HEK293 (cell line): Measurements from ENCODE around the gene PDE4D.

Source experiments
- CTCF ChIA-PET: fragments of 350-600 bp; formaldehyde crosslinking; extraction: SDS; loops from one replicate; lab custom pipeline; 2021; ENCODE audit warnings: antibody characterized with exemption; lab: Yijun Ruan, JAX
- POLR2A ChIA-PET: fragments of 300-600 bp; formaldehyde crosslinking; extraction: SDS; loops from one replicate; lab custom pipeline; 2020; ENCODE audit warnings: antibody characterized with exemption, inconsistent platforms; lab: Yijun Ruan, JAX
- H3K27ac ChIP-seq: fragments of 200-500 bp; sonication (Bioruptor generic); 2 replicates; pipeline ENCODE4 v1.5.1; 2014; ENCODE audit warnings: low read depth, low read length, control low read depth, inconsistent platforms; ENCODE audit errors: extremely low read depth
- H3K36me3 ChIP-seq, 2 experiments: fragments of 200-500 bp in 1 of 2; sonication (Bioruptor generic) in 1 of 2; 1 replicate in 1 of 2; 2 replicates in 1 of 2; pipeline ENCODE4 v1.5.1; 2014 to 2017; ENCODE audit warnings: inconsistent platforms in 2 of 2, low read length in 2 of 2; ENCODE audit not compliant: control insufficient read depth in 2 of 2, insufficient read depth in 1 of 2
- H3K4me1 ChIP-seq: fragments of 200-500 bp; sonication (Bioruptor generic); 2 replicates; pipeline ENCODE4 v1.5.1; 2014; ENCODE audit warnings: mild to moderate bottlenecking, low read length, inconsistent platforms; ENCODE audit not compliant: control insufficient read depth, insufficient read depth
- H3K4me3 ChIP-seq: 2 replicates; pipeline ENCODE4 v1.5.1; 2011; ENCODE audit warnings: low read depth, mild to moderate bottlenecking, control low read depth, low read length, moderate library complexity
- H3K9me3 ChIP-seq: fragments of 200-500 bp; sonication (Bioruptor generic); 2 replicates; pipeline ENCODE4 v1.5.1; 2014; ENCODE audit warnings: low read depth, low read length, inconsistent platforms; ENCODE audit not compliant: control insufficient read depth, insufficient read depth
- BCL11A ChIP-seq: fragments of 450-650 bp; formaldehyde crosslinking; IDR thresholded peaks from 2 replicates; pipeline ENCODE4 v1.5.1; 2016; ENCODE audit warnings: low read depth, missing biosample characterization, missing genetic modification characterization
- EGR2 ChIP-seq: fragments of 450-650 bp; formaldehyde crosslinking; IDR thresholded peaks from 2 replicates; pipeline ENCODE4 v1.5.1; 2016; ENCODE audit warnings: low read depth, missing biosample characterization, missing genetic modification characterization
- GFI1B ChIP-seq: fragments of 450-650 bp; formaldehyde crosslinking; IDR thresholded peaks from 2 replicates; pipeline ENCODE4 v1.5.1; 2016; ENCODE audit warnings: missing biosample characterization, missing genetic modification characterization
- ZBTB20 ChIP-seq: fragments of 450-650 bp; formaldehyde crosslinking; IDR thresholded peaks from 2 replicates; pipeline ENCODE4 v1.5.1; 2016; ENCODE audit warnings: missing biosample characterization, missing genetic modification characterization
- ZNF184 ChIP-seq: fragments of 450-650 bp; IDR thresholded peaks from 2 replicates; pipeline ENCODE4 v1.5.1; 2018; ENCODE audit warnings: missing biosample characterization, mild to moderate bottlenecking, missing genetic modification characterization
- ZNF248 ChIP-seq: fragments of 450-650 bp; formaldehyde crosslinking; IDR thresholded peaks from 2 replicates; pipeline ENCODE4 v1.5.1; 2017; ENCODE audit warnings: missing biosample characterization, missing genetic modification characterization
- ZNF335 ChIP-seq: fragments of 450-650 bp; formaldehyde crosslinking; conservative IDR thresholded peaks from 2 replicates; pipeline ENCODE4 v1.5.1; 2016; ENCODE audit warnings: missing biosample characterization, missing genetic modification characterization
- ZNF350 ChIP-seq: fragments of 450-650 bp; formaldehyde crosslinking; IDR thresholded peaks from 2 replicates; pipeline ENCODE4 v1.5.0; 2017; ENCODE audit warnings: missing biosample characterization, mild to moderate bottlenecking, missing genetic modification characterization
- ZNF354C ChIP-seq: fragments of 450-650 bp; formaldehyde crosslinking; IDR thresholded peaks from 2 replicates; pipeline ENCODE4 v1.5.1; 2016; ENCODE audit warnings: missing biosample characterization, missing genetic modification characterization, low read depth, borderline replicate concordance
- ZNF416 ChIP-seq: fragments of 450-650 bp; formaldehyde crosslinking; IDR thresholded peaks from 2 replicates; pipeline ENCODE4 v1.5.1; 2016; ENCODE audit warnings: missing biosample characterization, missing genetic modification characterization
- ZNF548 ChIP-seq: fragments of 450-650 bp; formaldehyde crosslinking; IDR thresholded peaks from 2 replicates; pipeline ENCODE4 v1.5.1; 2016; ENCODE audit warnings: missing biosample characterization, missing genetic modification characterization
- ZNF624 ChIP-seq: fragments of 450-650 bp; formaldehyde crosslinking; IDR thresholded peaks from 2 replicates; pipeline ENCODE4 v1.5.1; 2017; ENCODE audit warnings: missing biosample characterization, missing genetic modification characterization
- ZNF664 ChIP-seq: fragments of 450-650 bp; formaldehyde crosslinking; IDR thresholded peaks from 2 replicates; pipeline ENCODE4 v1.5.1; 2016; ENCODE audit warnings: missing biosample characterization, missing genetic modification characterization
- ZNF768 ChIP-seq: fragments of 450-650 bp; formaldehyde crosslinking; IDR thresholded peaks from 2 replicates; pipeline ENCODE4 v1.5.1; 2018; ENCODE audit warnings: missing biosample characterization, mild to moderate bottlenecking, missing genetic modification characterization
- ZNF776 ChIP-seq: fragments of 450-650 bp; formaldehyde crosslinking; IDR thresholded peaks from 2 replicates; pipeline ENCODE4 v1.5.0; 2017; ENCODE audit warnings: missing biosample characterization, missing genetic modification characterization, borderline replicate concordance
- ZNF837 ChIP-seq: fragments of 450-650 bp; formaldehyde crosslinking; IDR thresholded peaks from 2 replicates; pipeline ENCODE4 v1.5.1; 2016; ENCODE audit warnings: missing biosample characterization, missing genetic modification characterization
- TF ChIP-seq, protein P1 (sequence below): fragments of 450-650 bp; formaldehyde crosslinking; IDR thresholded peaks from 2 replicates; pipeline ENCODE4 v1.5.1; 2016; ENCODE audit warnings: missing biosample characterization, missing genetic modification characterization
- TF ChIP-seq, protein P2 (sequence below): fragments of 450-650 bp; formaldehyde crosslinking; IDR thresholded peaks from 2 replicates; pipeline ENCODE4 v1.5.1; 2016; ENCODE audit warnings: missing biosample characterization, missing genetic modification characterization
- TF ChIP-seq, protein P3 (sequence below): fragments of 450-650 bp; formaldehyde crosslinking; IDR thresholded peaks from 2 replicates; pipeline ENCODE4 v1.5.1; 2017; ENCODE audit warnings: missing biosample characterization, missing genetic modification characterization
- TF ChIP-seq, protein P4 (sequence below): fragments of 450-650 bp; formaldehyde crosslinking; IDR thresholded peaks from 2 replicates; pipeline ENCODE4 v1.5.1; 2016; ENCODE audit warnings: missing biosample characterization, missing genetic modification characterization

PDE4D gene

DNA sequence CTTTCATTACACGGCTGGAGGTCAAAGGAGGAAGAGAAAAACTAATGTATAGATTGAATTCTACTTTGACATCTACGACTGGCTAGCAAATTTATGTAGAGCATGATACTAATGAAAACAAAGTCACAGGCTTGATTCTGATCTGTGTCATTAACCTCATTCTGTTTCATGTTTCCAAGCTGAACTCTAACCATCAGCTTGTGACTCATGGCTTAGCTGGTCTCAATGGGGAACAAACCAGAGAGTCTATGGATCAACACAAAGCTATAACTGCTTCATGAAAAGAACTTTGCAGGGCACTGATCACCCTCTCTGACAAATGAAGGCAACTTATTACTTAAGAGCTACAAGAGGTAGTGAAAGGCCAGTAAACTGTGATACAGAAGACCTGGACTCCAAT is 23.6 kb upstream of the PDE4D start:
- CTCF ChIA-PET = interaction anchor here (0.5 kb wide), 1 partner anchor 124 kb away, joined by 4 read pairs; no protein-coding TSS in a partner anchor
- Histone ChIP-seq H3K36me3 (no peaks in the 10 kb centered on the region), H3K4me3 (no peak overlapping the region), H3K9me3 (no peaks in the 10 kb centered on the region), H3K4me1 (no peaks in the 10 kb centered on the region), H3K27ac (no peak overlapping the region)
- TF ChIP-seq ZNF837 (no peak), ZNF624 (no peak), ZBTB20 (tag by site-specific recombination) (no peak), BCL11A (tag by site-specific recombination) (no peak), GFI1B (tag by site-specific recombination) (no peak), ZNF548 (tag by site-specific recombination) (no peak), ZNF664 (no peak), ZNF416 (no peak)
- TF ChIP-seq, protein P1, sequence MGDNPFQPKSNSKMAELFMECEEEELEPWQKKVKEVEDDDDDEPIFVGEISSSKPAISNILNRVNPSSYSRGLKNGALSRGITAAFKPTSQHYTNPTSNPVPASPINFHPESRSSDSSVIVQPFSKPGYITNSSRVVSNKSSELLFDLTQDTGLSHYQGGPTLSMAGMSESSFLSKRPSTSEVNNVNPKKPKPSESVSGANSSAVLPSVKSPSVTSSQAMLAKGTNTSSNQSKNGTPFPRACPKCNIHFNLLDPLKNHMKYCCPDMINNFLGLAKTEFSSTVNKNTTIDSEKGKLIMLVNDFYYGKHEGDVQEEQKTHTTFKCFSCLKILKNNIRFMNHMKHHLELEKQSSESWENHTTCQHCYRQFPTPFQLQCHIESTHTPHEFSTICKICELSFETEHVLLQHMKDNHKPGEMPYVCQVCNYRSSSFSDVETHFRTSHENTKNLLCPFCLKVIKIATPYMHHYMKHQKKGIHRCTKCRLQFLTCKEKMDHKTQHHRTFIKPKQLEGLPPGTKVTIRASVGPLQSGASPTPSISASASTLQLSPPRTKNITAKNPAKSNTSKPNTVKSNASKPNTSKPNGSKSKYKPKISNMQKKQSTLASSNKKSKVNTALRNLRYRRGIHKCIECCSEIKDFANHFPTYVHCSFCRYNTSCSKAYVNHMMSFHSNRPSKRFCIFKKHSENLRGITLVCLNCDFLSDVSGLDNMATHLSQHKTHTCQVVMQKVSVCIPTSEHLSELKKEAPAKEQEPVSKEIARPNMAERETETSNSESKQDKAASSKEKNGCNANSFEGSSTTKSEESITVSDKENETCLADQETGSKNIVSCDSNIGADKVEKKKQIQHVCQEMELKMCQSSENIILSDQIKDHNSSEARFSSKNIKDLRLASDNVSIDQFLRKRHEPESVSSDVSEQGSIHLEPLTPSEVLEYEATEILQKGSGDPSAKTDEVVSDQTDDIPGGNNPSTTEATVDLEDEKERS = no peak
- TF ChIP-seq, protein P2, sequence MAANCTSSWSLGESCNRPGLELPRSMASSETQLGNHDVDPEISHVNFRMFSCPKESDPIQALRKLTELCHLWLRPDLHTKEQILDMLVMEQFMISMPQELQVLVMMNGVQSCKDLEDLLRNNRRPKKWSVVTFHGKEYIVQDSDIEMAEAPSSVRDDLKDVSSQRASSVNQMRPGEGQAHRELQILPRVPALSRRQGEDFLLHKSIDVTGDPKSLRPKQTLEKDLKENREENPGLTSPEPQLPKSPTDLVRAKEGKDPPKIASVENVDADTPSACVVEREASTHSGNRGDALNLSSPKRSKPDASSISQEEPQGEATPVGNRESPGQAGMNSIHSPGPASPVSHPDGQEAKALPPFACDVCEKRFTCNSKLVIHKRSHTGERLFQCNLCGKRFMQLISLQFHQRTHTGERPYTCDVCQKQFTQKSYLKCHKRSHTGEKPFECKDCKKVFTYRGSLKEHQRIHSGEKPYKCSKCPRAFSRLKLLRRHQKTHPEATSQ (tag by site-specific recombination) = no peak
- POLR2A ChIA-PET = no interaction called here

DNA sequence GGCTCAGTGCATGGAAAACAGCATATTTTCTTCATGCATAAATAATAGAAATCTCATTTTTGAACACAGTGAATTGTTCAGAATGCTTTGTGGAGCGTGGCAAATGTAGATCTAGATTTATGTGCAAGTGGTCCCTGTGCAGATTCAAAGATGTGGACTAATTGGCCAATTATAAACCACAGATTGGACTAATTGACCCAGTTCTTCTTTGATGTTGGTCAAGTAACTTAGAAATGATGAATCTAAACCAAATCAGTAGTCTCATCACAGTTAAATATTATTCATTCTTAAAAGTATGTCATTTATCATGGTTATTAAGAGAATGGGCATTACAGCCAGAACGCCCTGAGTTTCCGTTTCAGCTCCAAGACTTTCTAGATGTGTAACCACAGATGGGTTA is 11.7 kb upstream of the PDE4D start:
- POLR2A ChIA-PET = no interaction called here
- Histone ChIP-seq H3K4me1 (no peaks in the 10 kb centered on the region), H3K36me3 (no peaks in the 10 kb centered on the region), H3K9me3 (no peaks in the 10 kb centered on the region; the same call in 1 of the 2 replicates), H3K4me3 (no peak overlapping the region), H3K27ac (no peak overlapping the region)
- CTCF ChIA-PET = no interaction called here
- TF ChIP-seq EGR2 (tag by site-specific recombination) (no peak), ZNF184 (tag by site-specific recombination) (no peak), ZNF548 (tag by site-specific recombination) (no peak), ZNF768 (tag by site-specific recombination) (no peak), ZNF248 (no peak), ZNF354C (tag by site-specific recombination) (no peak), ZNF776 (tag by site-specific recombination) (no peak), ZNF335 (no peak), ZNF350 (tag by site-specific recombination) (no peak), BCL11A (tag by site-specific recombination) (no peak)
- TF ChIP-seq, protein P3, sequence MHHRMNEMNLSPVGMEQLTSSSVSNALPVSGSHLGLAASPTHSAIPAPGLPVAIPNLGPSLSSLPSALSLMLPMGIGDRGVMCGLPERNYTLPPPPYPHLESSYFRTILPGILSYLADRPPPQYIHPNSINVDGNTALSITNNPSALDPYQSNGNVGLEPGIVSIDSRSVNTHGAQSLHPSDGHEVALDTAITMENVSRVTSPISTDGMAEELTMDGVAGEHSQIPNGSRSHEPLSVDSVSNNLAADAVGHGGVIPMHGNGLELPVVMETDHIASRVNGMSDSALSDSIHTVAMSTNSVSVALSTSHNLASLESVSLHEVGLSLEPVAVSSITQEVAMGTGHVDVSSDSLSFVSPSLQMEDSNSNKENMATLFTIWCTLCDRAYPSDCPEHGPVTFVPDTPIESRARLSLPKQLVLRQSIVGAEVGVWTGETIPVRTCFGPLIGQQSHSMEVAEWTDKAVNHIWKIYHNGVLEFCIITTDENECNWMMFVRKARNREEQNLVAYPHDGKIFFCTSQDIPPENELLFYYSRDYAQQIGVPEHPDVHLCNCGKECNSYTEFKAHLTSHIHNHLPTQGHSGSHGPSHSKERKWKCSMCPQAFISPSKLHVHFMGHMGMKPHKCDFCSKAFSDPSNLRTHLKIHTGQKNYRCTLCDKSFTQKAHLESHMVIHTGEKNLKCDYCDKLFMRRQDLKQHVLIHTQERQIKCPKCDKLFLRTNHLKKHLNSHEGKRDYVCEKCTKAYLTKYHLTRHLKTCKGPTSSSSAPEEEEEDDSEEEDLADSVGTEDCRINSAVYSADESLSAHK (tag by site-specific recombination) = no peak
- TF ChIP-seq, protein P4, sequence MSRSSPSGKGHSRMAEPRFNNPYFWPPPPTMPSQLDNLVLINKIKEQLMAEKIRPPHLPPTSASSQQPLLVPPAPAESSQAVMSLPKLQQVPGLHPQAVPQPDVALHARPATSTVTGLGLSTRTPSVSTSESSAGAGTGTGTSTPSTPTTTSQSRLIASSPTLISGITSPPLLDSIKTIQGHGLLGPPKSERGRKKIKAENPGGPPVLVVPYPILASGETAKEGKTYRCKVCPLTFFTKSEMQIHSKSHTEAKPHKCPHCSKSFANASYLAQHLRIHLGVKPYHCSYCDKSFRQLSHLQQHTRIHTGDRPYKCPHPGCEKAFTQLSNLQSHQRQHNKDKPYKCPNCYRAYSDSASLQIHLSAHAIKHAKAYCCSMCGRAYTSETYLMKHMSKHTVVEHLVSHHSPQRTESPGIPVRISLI (tag by site-specific recombination) = no peak
